GM21390 (cell line): Measurements from ENCODE around the gene WAPL.
"Not testable (repeated sequence)": the region's sequence is repeated elsewhere in the genome, so short reads cannot be mapped to it uniquely, and the experiment has no call there.

Experiments
- ATAC-seq: cut with Tn5 transposase; IDR thresholded peaks from one replicate; pipeline ENCODE4 v1.9.1; 2021; ENCODE audit not compliant: unreplicated experiment

WAPL gene

DNA sequence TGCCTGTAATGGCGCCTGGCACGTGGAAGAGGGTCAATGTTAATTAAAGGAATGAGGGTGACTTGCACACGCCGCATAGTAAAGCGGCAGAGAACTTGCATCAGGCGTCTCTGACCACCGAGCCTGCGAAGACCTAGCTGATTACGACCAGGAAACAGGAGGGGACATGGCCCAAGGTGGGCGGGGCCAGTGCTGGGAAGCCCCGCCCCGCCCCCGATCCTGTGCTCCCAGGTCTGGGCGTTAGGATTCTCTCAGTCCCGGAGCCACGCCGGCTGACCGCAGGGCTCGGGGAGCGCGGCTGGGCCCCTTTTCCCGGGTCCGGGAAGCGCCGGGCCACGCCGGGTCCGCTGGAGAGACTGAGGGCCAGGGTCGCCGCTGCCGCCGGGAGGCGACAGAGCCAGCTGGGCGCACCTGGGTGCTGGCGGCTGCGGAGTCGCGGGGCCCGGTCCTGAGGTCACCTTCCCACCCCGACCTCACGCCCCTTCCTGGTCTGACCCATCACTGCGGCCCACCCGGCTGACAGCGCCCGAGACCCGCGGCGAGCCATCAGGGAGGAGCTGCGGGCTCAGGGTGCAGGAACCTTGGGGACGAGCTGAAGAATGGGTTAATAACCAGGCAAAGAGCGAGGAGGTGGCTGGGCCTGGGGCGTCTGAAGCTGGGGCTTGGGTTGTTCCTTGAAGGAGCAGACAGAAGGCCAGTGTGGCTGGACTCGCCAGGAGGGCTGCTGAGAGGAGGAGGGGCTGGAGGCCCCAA, 132.0 kb downstream of the WAPL start:
- peak; percentile 65 for ATAC-seq

GRCh38 chr10:86389109-86389440, 132.5 kb downstream of the WAPL start:
- not testable (repeated sequence) for ATAC-seq

GRCh38 chr10:86388119-86388704, 133.4 kb downstream of the WAPL start:
- ATAC-seq, result no peak

GRCh38 chr10:86387178-86387794, 134.3 kb downstream of the WAPL start:
- ATAC-seq, result no peak

DNA sequence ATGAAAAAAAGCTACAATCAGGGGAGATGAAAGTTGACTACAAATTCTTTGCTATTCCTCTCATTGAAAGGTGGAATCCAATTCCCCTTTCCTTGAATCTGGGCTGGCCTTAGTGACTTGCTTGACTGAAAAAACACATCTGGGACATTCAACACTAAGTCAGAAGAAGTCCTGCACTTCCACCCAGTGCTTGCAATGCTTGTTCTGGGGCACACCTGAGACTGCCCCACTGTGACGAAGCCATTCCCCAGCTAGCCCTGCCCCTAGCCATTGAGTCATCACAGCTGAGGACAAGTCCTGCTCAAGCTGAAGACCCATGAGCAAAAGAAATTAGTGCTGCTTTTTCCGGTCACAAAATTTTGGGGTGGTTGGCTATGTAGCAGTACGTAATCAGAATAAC, 135.8 kb downstream of the WAPL start:
- ATAC-seq, result no peak
